Hypothalamus (tissue), 51 donors: ENCODE measurements around the gene PRM2.
A peak's percentile ranks its signal among the peaks of the same experiment; 100 is the strongest.

Experiments used
- DNase-seq, 51 donors: peaks; one replicate each; lab custom pipeline; 2025; lab: John Stamatoyannopoulos, UW

Gene PRM2

GRCh38 chr16:11233727-11234376, 42.4 kb downstream of the PRM2 start:
- DNase-seq: no peak

- DNase-seq: peak in 10 of 51 donors; percentile 5 to 46 (median 17)
Measured at GRCh38 chr16:11232852-11233726, 43.2 kb downstream of the PRM2 start.

GRCh38 chr16:11232302-11232851, 43.9 kb downstream of the PRM2 start:
- DNase-seq: no peak

DNA sequence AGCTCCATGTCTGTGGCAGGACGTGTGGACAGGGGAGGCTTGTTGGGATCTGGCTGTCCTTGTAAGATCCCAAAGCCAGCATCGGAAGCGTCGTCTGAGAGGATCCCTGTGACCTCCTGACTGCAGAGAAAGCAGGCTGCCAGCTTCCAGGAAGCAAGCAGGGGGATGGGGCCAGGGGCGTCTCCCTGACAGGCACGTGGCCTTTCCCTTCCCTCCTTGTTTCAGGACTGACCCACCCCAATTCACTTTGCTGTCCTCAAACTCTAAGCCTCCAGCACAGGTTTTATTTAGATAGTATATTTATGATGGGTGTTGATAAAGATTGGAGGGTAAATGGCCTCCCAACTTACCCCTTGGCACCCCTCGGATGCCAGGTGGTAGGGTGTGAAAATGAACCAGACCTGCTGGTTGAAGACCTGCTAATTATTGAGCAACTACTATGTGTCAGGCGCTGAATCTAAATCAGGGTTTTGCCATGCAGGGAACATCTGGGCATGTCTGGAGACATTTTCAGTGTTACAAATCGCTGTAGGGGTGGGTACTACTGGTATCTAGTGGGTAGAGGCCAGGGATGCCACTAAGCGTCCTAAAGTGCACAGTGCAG, 44.8 kb downstream of the PRM2 start:
- no peak for DNase-seq

DNA sequence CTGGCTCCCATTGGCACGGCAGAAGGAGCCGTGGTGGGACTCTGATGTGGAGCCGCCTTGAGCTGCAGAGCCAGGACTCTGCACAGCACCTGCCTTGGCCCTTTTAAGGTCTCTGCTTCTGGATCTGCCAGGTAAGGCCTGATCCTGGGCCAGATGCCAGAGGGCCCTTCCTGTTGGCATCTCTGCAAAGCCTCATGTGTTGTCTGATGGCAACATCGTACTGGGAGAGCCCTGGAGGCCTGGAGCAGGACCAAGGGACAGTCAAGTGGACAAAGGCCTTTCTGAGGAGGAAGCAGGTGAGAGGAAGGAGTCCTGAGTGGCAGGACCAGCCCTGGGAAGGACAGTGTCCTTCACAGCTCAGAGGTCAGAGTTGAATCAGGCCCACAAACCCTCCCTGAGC, 46.4 kb downstream of the PRM2 start:
- DNase-seq: no peak

DNA sequence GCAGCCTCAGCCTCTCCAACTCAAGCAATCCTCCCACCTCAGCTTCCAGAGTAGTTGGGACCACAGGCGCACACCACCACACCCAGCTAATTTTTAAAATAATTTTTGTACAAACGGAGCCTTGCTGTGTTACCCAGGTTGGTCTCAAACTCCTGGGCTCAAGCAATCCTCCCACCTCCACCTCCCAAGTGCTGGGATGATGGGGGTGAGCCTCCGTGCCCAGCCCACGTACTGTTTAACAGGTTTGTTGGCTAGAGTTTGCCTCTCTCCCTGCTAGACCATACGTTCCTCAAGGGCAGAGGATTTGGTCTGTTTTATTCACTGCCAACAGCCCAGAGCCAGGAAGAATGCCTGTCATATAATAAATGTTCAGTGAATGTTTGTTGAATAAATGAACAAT, 46.8 kb downstream of the PRM2 start:
- DNase-seq: no peak

DNA sequence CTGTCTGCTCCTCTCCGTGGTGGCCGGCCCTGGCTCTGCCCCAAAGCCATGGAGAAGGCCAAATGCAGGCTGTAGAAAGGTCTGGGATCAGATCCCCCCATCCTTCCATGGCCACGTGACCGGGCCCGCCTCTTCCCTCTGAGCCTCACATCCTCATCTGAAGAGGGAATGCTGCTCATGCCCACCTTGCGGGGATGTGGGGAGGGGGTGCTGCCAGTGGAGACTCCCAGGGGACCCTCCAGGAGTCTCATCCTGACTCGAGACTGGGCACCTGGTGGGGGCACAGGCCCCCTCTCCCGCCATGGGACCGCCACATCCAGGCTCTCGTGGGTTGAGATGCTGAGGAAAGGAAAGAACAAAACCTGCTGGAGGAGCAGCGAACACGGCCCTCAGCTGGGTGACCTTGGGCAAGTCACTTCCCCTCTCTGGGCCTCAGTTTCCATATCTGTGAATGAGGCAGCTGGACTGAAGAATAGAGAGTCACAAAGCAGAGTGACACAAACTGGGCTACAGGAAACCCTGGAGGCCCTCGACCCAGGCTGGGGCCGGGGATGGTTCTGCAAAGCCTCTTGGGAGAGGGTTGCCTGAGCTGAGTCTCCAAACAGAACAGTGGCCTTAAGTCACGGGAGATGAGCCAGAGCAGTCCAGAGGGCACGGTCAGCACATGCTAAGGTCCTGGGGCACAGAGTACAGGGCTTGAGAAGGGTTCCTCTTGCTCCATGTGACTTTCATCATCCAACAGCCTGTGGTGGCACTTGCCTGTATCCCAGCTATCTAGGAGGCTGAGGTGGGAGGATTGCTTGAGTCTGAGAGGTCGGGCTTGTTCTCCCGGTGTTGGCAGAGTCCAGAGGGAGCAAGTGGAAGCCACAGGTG, 50.4 kb downstream of the PRM2 start:
- no peak for DNase-seq
